ENCODE data around the gene TBC1D10A. TPM values are rescaled to one million over a fixed set of nuclear protein-coding genes. Genes with fewer than 3 reads are reported as not detected.

Gene TBC1D10A
- total RNA-seq, 1 experiment from 2014 or later, result 18.6 TPM

DNA sequence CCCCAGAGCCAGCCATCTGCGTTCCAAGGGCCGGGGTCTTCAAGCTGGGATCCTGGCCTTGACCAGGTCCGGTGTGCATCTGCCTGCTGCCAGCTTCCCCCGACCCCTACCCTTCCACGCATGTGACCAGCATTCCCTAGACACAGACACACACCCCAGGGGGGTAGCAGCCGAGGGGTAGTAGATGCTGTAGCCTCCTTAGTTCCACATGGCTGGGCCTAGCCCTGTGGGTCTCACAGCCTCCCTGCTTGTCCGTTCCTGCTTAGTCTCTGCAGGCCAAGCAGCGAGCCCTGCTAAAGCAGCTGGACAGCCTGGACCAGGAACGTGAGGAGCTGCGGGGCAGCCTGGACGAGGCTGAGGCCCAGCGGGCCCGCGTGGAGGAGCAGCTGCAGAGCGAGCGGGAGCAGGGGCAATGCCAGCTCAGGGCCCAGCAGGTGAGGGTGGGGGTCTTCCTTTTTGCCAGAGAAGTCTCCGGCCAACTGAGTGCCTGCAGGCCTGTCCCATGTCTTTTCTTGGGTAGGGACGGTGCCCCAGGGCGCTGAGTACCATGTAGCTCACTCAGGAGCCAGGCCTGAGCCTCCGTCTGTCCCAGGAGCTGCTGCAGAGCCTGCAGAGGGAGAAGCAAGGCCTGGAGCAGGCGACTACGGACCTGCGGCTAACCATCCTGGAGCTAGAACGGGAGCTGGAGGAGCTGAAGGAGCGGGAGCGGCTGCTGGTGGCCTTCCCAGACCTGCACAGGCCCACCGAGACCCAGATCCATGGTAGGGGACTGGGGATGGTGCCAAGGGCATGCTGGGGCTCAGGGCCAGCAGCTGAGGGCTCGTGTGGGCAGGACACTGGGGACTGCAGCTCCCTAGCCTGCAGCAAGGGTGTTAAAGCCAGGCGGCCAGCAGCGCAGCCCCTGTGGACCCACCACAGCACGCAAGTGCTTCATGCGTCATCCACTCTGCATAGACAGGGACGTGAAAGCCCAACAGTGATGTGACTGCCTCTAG, 46.9 kb upstream of the TBC1D10A start:
- ATAC-seq (no peak), DNase-seq (ENCODE audit: low read depth, low spot score) (no peak)
- Histone ChIP-seq H3K9me3 (ENCODE audit: control insufficient read depth in 1 of 2, insufficient read depth in 1 of 2, low read depth in 1 of 2, low read length in 2 of 2) (no peaks in the 10 kb centered on the region), H3K27me3 (ENCODE audit: insufficient read depth, low read length) (no peaks in the 10 kb centered on the region), H3K79me2 (ENCODE audit: insufficient read depth, low read length) (no peaks in the 10 kb centered on the region), H3K27ac (ENCODE audit: low read depth, low read length) (no peak overlapping the region), H4K20me1 (ENCODE audit: insufficient read depth) (no peaks in the 10 kb centered on the region), H3K36me3 (ENCODE audit: control insufficient read depth in 1 of 2, insufficient read depth in 2 of 2, low read length in 2 of 2) (no peaks in the 10 kb centered on the region), H3K9ac (ENCODE audit: low read length) (no peak overlapping the region), H2AFZ (ENCODE audit: low read depth, low read length, poor library complexity, severe bottlenecking) (no peak overlapping the region), H3K9me2 (ENCODE audit: insufficient read depth) (no peaks in the 10 kb centered on the region), H3K4me1 (ENCODE audit: control insufficient read depth in 1 of 2, insufficient read depth in 2 of 2, low read length in 2 of 2) (no peaks in the 10 kb centered on the region), H3K4me3 (replicated peaks in 1 of 2; ENCODE audit: low read depth in 1 of 2, low read length in 2 of 2) (no peak overlapping the region), H3K4me2 (ENCODE audit: low read length) (no peak overlapping the region)
- RAD21 ChIA-PET (ENCODE audit: low non-redundant PET in 1 of 2, low total read pairs in 2 of 2, uncharacterized antibody in 2 of 2, unreplicated experiment in 2 of 2), result no interaction called here
- CTCF ChIA-PET, result interaction anchor here (0.9 kb wide), 1 partner anchor 85 kb away, joined by 4 read pairs; no protein-coding TSS in a partner anchor
- no peak for TF ChIP-seq SP1 (IDR thresholded peaks at IDR 0.05; ENCODE audit: low read depth)
- TF ChIP-seq POLR2A (IDR thresholded peaks at IDR 0.05; ENCODE audit: borderline replicate concordance, extremely low read depth, insufficient read depth, insufficient read length), result no peak
- no peak for TF ChIP-seq SRF (IDR thresholded peaks at IDR 0.05; ENCODE audit: low read depth)
- TF ChIP-seq TCF7L2 (IDR thresholded peaks at IDR 0.05; ENCODE audit: borderline replicate concordance, extremely low read depth, insufficient read depth, insufficient read length), result no peak
- no peak for TF ChIP-seq CTCF (IDR thresholded peaks at IDR 0.05 in 2 of 3, conservative IDR thresholded peaks at IDR 0.05 in 1 of 3; ENCODE audit: borderline replicate concordance in 1 of 3, insufficient read depth in 1 of 3, low read depth in 2 of 3, low read length in 2 of 3)
- TF ChIP-seq ELF1 (IDR thresholded peaks at IDR 0.05; ENCODE audit: borderline replicate concordance, low read depth), result no peak
- no peak for TF ChIP-seq RAD21 (IDR thresholded peaks at IDR 0.05; ENCODE audit: low read depth)
- no peak for TF ChIP-seq ZBTB33 (IDR thresholded peaks at IDR 0.05; ENCODE audit: extremely low read depth, insufficient replicate concordance, low read length)
- no peak for TF ChIP-seq ZNF274 (IDR thresholded peaks at IDR 0.05; ENCODE audit: low read depth, low read length)
- TF ChIP-seq YY1 (IDR thresholded peaks at IDR 0.05; ENCODE audit: extremely low read depth, insufficient replicate concordance, low read depth, low read length), result no peak
- no peak for TF ChIP-seq CEBPB (IDR thresholded peaks at IDR 0.05; ENCODE audit: low read depth)
- no peak for TF ChIP-seq REST (IDR thresholded peaks at IDR 0.05; ENCODE audit: low read depth)
- POLR2A ChIA-PET, result no interaction called here
- intact Hi-C loops (cut with micrococcal nuclease), result no loop called here
- BruUV-seq (replicated peaks), result no TSS peak

Measured in HCT116 (cell line).